CD4-positive, alpha-beta T cell treated with Interleukin-17A for 1 hour (primary cell): ENCODE results near the gene ANKDD1A.

Experiments
- DNase-seq: peaks from one replicate; pipeline ENCODE4 v3.0.0-alpha.2; 2020

Gene ANKDD1A

DNA sequence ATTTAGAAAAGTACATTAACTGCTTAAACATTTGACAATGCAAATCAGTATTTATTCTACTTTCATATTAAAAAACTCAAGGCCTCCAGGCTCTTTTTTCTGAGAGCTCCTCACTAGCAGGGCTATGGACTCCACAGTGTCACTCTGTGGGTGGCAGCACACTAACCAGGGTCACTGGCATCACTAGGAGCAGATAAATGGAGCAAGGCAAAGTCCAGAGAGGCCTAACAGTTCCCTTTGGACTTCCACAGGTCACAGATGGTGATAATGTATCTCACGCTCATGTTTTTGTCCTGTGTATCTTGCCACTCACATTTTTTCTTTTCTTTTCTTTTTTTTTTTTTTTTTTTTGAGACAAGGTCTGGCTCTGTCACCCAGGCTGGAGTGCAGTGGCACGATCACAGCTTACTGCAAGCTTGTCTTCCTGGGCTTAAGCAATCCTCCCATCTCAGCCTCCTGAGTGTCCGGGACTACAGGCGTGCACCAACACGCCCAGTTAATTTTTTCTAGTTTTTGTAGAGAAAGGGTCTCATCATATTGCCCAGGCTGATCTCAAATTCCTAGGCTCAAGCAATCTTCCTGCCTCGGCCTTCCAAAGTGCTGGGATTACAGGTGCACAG is 70.2 kb downstream of the ANKDD1A start:
- no peak for DNase-seq

- DNase-seq, result no peak
Measured at GRCh38 chr15:64982472-64982871, 70.8 kb downstream of the ANKDD1A start.

GRCh38 chr15:64985366-64986033 is 73.8 kb downstream of the ANKDD1A start:
- DNase-seq, result no peak

DNA sequence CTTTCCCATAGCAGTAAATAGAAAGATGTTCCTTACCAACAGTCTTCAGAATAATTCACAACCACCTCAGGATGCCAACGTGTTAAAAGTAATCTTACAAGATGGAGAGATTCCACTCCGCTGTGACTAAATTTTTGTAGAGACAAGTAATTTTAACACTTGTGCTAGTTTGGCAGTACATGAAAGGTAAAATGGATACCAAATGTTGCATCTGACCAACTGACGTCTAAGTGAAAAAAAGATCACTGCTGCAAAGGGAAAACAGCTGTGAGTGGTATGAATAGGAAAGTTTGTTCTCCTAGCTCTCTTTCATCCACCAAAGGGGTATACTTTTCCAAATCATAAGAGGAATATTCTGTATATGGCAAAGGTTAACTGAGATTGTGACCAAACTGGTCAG is 75.4 kb downstream of the ANKDD1A start:
- DNase-seq, result no peak

DNA sequence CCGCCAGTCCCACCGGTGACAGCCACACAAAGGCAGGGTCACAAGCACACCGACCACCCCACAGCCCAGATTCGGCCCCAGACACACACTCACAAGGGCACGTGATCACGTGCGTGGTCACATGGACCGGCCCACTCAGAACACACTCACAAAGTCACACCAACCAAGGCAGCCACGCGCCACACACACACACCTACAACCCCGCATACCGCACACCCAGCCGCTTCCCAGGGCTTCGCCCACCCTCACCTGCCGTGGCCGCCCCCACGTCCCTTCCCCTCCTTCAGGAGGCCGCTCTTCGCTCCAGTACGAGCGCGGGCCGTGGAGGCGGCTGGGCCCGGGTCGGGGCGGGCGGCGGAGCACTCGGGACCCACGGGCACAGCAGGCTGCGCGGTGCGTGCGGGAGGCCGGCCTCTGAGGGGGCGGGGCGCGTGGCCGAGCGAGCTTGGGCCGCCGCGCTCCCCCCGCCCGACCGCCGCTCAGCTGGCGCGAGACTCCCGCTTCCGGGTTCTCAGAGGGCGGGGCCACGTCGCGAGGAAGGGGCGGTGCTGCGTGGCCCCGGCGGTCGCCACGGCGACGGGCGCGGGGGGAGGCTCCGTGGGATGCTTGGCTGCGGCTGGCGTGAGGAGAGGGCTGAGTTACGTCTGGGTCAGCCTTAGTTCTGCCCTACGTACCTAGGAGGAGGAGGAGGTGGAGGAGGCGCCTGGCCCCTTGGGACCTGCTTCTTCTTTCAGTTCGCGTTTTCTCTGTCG is 77.9 kb downstream of the ANKDD1A start, which contains the start of gene SPG21:
SPG21 (minus strand) TSS at position 499 of the 752 bp plus-strand sequence. CDS start 6,345 bp downstream, outside the sequence.
- DNase-seq, result peak; percentile 93

GRCh38 chr15:64990168-64990470 is 78.4 kb downstream of the ANKDD1A start:
- no peak for DNase-seq

- DNase-seq, result no peak
Measured at GRCh38 chr15:64991536-64992135, 79.9 kb downstream of the ANKDD1A start.

GRCh38 chr15:64993290-64993689 is 81.6 kb downstream of the ANKDD1A start:
- DNase-seq, result no peak

GRCh38 chr15:64997066-64997465 is 85.4 kb downstream of the ANKDD1A start:
- no peak for DNase-seq

DNA sequence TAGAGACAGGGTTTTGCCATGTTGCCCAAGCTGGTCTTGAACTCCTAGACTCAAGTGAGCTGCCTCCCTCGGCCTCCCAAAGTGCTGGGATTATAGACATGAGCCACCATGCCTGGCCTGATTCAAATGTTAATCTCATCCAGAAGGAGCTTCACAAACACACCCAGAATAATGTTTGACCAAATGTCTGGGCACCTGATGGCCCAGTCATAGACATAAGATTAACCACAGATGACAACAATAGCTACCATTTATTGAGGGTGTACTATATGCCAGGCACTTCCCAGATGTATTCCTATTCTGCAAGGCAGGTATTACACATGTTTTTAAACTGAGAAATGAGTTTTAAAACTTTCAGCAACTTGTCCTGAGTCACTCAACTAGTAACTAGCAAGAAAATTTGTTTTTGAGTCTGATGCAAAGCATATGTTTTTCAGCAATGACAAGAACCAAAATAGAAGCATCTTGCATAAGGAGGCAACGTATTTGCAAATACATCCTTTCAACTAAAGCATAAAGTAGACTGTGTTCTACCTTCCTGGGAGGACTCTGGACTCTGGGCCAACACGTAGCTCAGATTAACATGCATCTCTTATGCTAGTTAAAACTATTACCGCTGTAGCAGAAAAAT is 86.2 kb downstream of the ANKDD1A start:
- no peak for DNase-seq

DNA sequence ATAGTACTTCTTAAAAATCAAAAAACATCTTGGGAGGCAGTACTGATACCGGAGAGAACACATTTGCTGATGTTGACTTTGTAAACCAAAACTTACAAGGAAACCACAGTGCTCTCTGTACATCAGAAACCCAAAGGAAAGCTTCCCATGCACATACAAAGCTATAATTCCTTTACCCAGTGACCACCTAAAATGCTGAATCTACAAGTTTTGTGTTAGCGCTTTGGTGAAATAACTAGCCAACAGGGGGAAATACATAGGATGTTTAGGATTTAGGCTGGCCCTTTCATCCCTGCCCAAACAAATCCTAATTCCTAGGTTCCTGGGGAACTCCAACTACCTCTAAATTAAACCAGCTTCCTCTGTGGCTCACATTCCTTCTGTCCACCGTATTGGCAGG is 93.3 kb downstream of the ANKDD1A start:
- no peak for DNase-seq

DNA sequence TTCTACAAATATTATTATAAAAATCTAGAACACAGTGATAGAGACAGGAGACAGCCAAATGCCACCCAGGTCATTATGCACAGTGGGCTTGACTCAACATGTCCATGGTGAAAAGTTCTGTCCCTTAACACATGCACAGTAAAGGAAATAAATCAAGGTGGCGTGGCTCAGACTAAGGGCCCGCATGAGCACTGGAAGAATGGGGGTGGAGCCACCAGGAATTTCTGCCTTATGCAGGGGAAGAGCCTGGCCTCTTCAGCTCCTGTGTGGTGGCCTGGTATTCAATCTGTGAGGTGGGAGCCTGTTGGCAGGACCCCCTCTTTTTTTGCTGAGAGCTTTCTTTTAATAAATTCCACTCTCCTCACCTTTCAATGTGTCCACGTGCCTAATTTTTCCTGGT is 95.2 kb downstream of the ANKDD1A start:
- DNase-seq, result no peak
